ENCODE data around the gene GCH1. TPM values are rescaled to one million over a fixed set of nuclear protein-coding genes. Genes with fewer than 3 reads are reported as not detected.

GCH1 gene
- total and polyA plus RNA-seq, 8 donors: 3.4 to 42.6 (median 6.7) TPM

DNA sequence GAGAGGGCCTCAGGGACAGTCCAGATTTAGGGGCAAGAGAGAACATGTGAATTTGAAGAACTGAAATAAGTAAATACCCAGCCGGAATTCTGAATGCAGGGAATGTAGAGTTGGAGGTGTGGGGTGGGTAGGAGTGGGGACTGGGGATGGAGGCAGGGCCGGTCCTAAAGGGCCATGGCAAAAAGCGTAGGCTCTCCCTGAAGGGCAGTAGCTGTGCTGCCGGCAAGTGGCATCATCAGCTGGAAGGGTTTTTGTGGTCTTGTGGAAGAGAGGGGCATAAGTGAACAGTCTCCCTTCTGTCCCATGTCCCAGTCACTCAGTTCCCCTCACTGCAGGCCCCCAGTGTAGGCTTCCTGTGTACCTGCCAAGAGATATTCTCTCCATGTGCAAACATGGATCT, 104.6 kb downstream of the GCH1 start:
- intact Hi-C loops (cut with DNase I): no loop called here
- H3K4me3 ChIP-seq: no peak overlapping the region
- H3K27ac ChIP-seq: no peak overlapping the region
- no peak for ATAC-seq
- H3K36me3 ChIP-seq: no peaks in the 10 kb centered on the region
- H3K27me3 ChIP-seq: no peaks in the 10 kb centered on the region
- FAIRE-seq: no peak
- DNase-seq: no peak
- TF ChIP-seq, protein P1, sequence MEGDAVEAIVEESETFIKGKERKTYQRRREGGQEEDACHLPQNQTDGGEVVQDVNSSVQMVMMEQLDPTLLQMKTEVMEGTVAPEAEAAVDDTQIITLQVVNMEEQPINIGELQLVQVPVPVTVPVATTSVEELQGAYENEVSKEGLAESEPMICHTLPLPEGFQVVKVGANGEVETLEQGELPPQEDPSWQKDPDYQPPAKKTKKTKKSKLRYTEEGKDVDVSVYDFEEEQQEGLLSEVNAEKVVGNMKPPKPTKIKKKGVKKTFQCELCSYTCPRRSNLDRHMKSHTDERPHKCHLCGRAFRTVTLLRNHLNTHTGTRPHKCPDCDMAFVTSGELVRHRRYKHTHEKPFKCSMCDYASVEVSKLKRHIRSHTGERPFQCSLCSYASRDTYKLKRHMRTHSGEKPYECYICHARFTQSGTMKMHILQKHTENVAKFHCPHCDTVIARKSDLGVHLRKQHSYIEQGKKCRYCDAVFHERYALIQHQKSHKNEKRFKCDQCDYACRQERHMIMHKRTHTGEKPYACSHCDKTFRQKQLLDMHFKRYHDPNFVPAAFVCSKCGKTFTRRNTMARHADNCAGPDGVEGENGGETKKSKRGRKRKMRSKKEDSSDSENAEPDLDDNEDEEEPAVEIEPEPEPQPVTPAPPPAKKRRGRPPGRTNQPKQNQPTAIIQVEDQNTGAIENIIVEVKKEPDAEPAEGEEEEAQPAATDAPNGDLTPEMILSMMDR (IDR thresholded peaks at IDR 0.05): no peak
- no peaks in the 10 kb centered on the region for H3K9me3 ChIP-seq
- 37 to 67% methylated on average over 4 of the region's 4 CpGs for WGBS, 2 donors
- no peaks in the 10 kb centered on the region for H3K4me1 ChIP-seq

DNA sequence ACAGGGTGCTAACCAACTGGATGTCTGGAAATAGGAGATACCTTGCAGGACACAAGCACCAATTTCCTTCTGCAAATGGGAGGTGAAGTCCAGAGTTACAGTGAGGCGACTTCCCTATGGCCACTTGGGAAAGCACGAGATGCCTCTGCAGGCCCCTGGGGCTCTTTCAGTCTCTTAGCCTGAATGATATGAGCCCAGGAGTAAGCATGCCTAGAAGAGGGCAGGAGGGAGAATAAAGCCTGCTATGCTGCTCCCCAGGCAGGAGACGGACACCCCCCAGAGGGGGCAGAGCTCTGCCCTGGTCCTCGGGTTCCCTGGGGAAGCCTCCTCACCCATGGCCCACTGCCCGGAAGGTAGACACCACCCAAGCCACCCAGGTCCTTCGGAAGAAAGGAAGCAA, 105.1 kb downstream of the GCH1 start:
- intact Hi-C loops (cut with DNase I): no loop called here
- FAIRE-seq (no peak), DNase-seq (peak in 1 of 6 donors; percentile 2), ATAC-seq (no peak)
- TF ChIP-seq, protein P1 (IDR thresholded peaks at IDR 0.05): no peak
- Histone ChIP-seq H3K27me3 (no peaks in the 10 kb centered on the region), H3K9me3 (no peaks in the 10 kb centered on the region), H3K27ac (no peak overlapping the region), H3K4me1 (no peaks in the 10 kb centered on the region), H3K36me3 (no peaks in the 10 kb centered on the region), H3K4me3 (no peak overlapping the region)
- WGBS, 2 donors: 72 to 74% methylated on average over 6 of the region's 6 CpGs

DNA sequence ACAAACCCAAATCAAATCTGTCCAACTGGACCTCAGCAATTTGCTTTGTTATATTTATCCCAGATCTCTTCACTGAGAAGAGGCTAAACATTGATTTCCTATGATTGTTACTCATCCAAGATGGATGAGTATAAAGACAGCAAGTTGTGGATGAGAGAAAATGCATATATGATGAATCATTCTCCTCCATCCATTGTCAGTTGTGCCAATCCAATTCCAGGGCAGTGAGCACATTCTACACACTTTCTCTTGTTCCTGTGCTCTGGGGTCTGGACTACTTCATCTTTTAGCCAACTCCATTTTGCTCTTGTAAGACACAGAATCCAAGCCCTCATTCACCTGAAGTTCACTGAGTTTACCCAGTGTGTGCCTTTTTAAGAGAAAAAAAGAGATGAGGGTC, 105.7 kb downstream of the GCH1 start:
- H3K9me3 ChIP-seq: no peaks in the 10 kb centered on the region
- H3K27ac ChIP-seq: no peak overlapping the region
- H3K4me1 ChIP-seq: no peaks in the 10 kb centered on the region
- H3K27me3 ChIP-seq: no peaks in the 10 kb centered on the region
- intact Hi-C loops (cut with DNase I): no loop called here
- H3K36me3 ChIP-seq: no peaks in the 10 kb centered on the region
- H3K4me3 ChIP-seq: no peak overlapping the region
- FAIRE-seq (no peak), ATAC-seq (no peak), DNase-seq (no peak)
- TF ChIP-seq, protein P1 (IDR thresholded peaks at IDR 0.05): no peak

DNA sequence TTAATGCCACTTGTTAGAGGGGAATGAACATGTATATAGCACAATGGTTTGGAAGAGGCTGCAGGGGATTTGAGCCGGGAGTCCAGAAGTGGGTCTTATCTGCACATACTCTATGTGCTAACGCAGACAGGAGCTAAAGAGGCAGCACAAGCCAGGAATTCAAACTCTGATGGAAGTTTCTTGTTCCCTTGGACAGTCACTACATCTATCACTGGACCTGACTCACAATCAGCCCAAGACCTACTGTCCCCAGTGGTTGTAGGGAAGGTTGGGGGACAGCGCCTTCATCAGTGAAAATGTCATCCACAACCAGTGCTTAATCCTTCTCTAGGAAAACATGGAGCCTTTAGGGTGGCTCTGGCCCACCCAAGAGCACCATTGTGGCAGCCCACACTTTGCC, 107.8 kb downstream of the GCH1 start:
- ATAC-seq: no peak
- H3K36me3 ChIP-seq: no peaks in the 10 kb centered on the region
- TF ChIP-seq, protein P1 (IDR thresholded peaks at IDR 0.05): no peak
- no peak overlapping the region for H3K4me3 ChIP-seq
- H3K27me3 ChIP-seq: no peaks in the 10 kb centered on the region
- no peaks in the 10 kb centered on the region for H3K9me3 ChIP-seq
- intact Hi-C loops (cut with DNase I): no loop called here
- no peak for DNase-seq
- no peak for FAIRE-seq
- H3K27ac ChIP-seq: no peak overlapping the region
- H3K4me1 ChIP-seq: no peaks in the 10 kb centered on the region
- 92 to 98% methylated on average over 3 of the region's 3 CpGs for WGBS, 2 donors

DNA sequence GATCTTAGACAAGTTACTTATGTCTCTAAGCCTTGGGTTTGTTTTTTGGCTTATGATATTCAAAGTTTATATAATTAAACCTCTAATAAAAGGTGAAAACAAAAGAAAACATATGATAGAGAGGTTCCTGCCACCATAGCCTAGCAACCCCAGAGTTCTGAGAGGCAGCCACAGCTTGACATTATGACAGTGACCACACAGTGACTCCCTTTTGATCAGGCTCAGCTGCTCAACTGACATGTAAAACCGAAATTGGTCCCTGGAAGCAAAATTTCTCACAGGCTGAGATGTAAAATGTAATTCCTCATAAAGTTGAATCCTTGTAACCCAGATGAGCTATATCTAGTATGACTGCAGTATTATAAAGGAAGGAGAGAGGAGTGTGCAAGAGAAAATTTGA, 108.5 kb downstream of the GCH1 start:
- TF ChIP-seq, protein P1 (IDR thresholded peaks at IDR 0.05): no peak
- intact Hi-C loops (cut with DNase I): no loop called here

More for the DNA sequence above, 108.5 kb downstream of the GCH1 start:
- ATAC-seq (peak in 1 of 4 donors; percentile 29), FAIRE-seq (no peak), DNase-seq (no peak)
- WGBS, 2 donors: 35 to 60% methylated on average over 1 of the region's 1 CpG
- H3K4me1 ChIP-seq: no peaks in the 10 kb centered on the region
- H3K27me3 ChIP-seq: no peaks in the 10 kb centered on the region
- H3K27ac ChIP-seq: no peak overlapping the region
- no peak overlapping the region for H3K4me3 ChIP-seq
- H3K36me3 ChIP-seq: no peaks in the 10 kb centered on the region
- no peaks in the 10 kb centered on the region for H3K9me3 ChIP-seq

All from pancreas (tissue), 10 donors.